Esophagus muscularis mucosa (tissue), 4 donors: Measurements from ENCODE around the gene NPPB. TPM values are rescaled to one million over a fixed set of nuclear protein-coding genes. Genes with fewer than 3 reads are reported as not detected.
A peak's percentile ranks its signal among the peaks of the same experiment; 100 is the strongest.

Experiments used
- DNase-seq: peaks from one replicate; pipeline ENCODE4 v3.0.0-alpha.2; 2017; ENCODE audit errors: extremely low spot score
- H3K27ac ChIP-seq, 4 donors: fragments of 200-600 bp; sonication (generic); replicated peaks in 1 of 4; 1 replicate in 3 of 4; 2 replicates in 1 of 4; pipeline ENCODE4 v1.5.1; 2016 to 2019; ENCODE audit warnings: mild to moderate bottlenecking in 1 of 4
- H3K27me3 ChIP-seq, 4 donors: fragments of 200-600 bp; sonication (generic); one replicate each; pipeline versions ENCODE4 v1.5.1 to v1.6.0; 2016 to 2019
- H3K36me3 ChIP-seq, 4 donors: fragments of 200-600 bp; sonication (generic); one replicate each; pipeline ENCODE4 v1.5.1; 2016 to 2019
- H3K4me1 ChIP-seq, 4 donors: fragments of 200-600 bp; sonication (generic); one replicate each; pipeline ENCODE4 v1.5.1; 2016 to 2019
- H3K4me3 ChIP-seq, 4 donors: fragments of 200-600 bp; sonication (generic); 1 replicate in 2 of 4; 2 replicates in 2 of 4; pipeline ENCODE4 v1.5.1; 2016 to 2019; ENCODE audit warnings: mild to moderate bottlenecking in 4 of 4, moderate library complexity in 1 of 4
- H3K9me3 ChIP-seq, 4 donors: fragments of 200-600 bp; sonication (generic); 1 replicate in 3 of 4; 2 replicates in 1 of 4; pipeline ENCODE4 v1.5.1; 2016 to 2019
- CTCF ChIP-seq, 3 experiments: fragments of 200-600 bp in 2 of 3; fragments of 450-650 bp in 1 of 3; sonication (generic) in 2 of 3; IDR thresholded peaks; one replicate each; pipeline ENCODE4 v1.5.1; 2017 to 2019; ENCODE audit warnings: antibody characterized with exemption in 3 of 3, mild to moderate bottlenecking in 2 of 3, moderate library complexity in 1 of 3
- EP300 ChIP-seq: sonication (generic); formaldehyde crosslinking; IDR thresholded peaks from one replicate; pipeline ENCODE4 v1.6.1; 2017; ENCODE audit warnings: antibody characterized with exemption
- POLR2A ChIP-seq: fragments of 450-650 bp; IDR thresholded peaks from one replicate; pipeline ENCODE4 v1.6.1; 2017; ENCODE audit warnings: antibody characterized with exemption, moderate library complexity, mild to moderate bottlenecking, low read depth
- POLR2AphosphoS5 ChIP-seq, 2 donors: sonication (generic); formaldehyde crosslinking; IDR thresholded peaks; one replicate each; pipeline ENCODE4 v1.6.1; 2017; ENCODE audit warnings: antibody characterized with exemption in 2 of 2
- WGBS: methylation state at CpG from one replicate; pipeline ENCODE4 v1.1.5; 2018; 5-methylcytosine and 5-hydroxymethylcytosine counted together
- intact Hi-C: fragments of 100-400 bp; cut with DNase I; formaldehyde crosslinking; loops from one replicate; pipeline ENCODE4 v1.15.1; 2023
- total RNA-seq, 4 donors: library from RNA; depleted of rRNA; stranded (reverse); fragments of >200 nt; gene quantifications; one replicate each; pipeline versions ENCODE4 v1.1.0 to v1.2.1, GENCODE V29; 2016

The NPPB gene
- total RNA-seq, 4 donors from 2014 or later = not detected

- Histone ChIP-seq H3K27me3 (peaks cover 0 to 40% (median 0%) of the 10 kb centered on the region in 4 donors), H3K36me3 (no peaks in the 10 kb centered on the region), H3K9me3 (no peaks in the 10 kb centered on the region), H3K4me3 (no peak overlapping the region), H3K4me1 (peaks cover 0 to 31% (median 4%) of the 10 kb centered on the region in 4 donors), H3K27ac (no peak overlapping the region)
- no peak for DNase-seq
- 87% methylated on average over 6 of the region's 7 CpGs for WGBS
- intact Hi-C loops = no loop called here
- TF ChIP-seq CTCF (IDR thresholded peaks at IDR 0.05) (no peak), POLR2AphosphoS5 (IDR thresholded peaks at IDR 0.05) (no peak), POLR2A (no peak), EP300 (no peak)
Measured at GRCh38 chr1:11887666-11888007, 28.9 kb upstream of the NPPB start.

- Histone ChIP-seq H3K27ac (no peak overlapping the region), H3K9me3 (no peaks in the 10 kb centered on the region), H3K4me1 (peaks cover 0 to 34% (median 4%) of the 10 kb centered on the region in 4 donors), H3K27me3 (peaks cover 0 to 40% (median 0%) of the 10 kb centered on the region in 4 donors), H3K4me3 (no peak overlapping the region), H3K36me3 (no peaks in the 10 kb centered on the region)
- no peak for DNase-seq
- intact Hi-C loops = no loop called here
- 89% methylated on average over 17 of the region's 19 CpGs for WGBS
- no peak for TF ChIP-seq CTCF (IDR thresholded peaks at IDR 0.05)
- TF ChIP-seq EP300 = peak; percentile 11
- TF ChIP-seq POLR2A = no peak
- TF ChIP-seq POLR2AphosphoS5 (IDR thresholded peaks at IDR 0.05) = peak in 1 of 2 donors; percentile 22
Measured at GRCh38 chr1:11886986-11887665, 28.4 kb upstream of the NPPB start.

DNA sequence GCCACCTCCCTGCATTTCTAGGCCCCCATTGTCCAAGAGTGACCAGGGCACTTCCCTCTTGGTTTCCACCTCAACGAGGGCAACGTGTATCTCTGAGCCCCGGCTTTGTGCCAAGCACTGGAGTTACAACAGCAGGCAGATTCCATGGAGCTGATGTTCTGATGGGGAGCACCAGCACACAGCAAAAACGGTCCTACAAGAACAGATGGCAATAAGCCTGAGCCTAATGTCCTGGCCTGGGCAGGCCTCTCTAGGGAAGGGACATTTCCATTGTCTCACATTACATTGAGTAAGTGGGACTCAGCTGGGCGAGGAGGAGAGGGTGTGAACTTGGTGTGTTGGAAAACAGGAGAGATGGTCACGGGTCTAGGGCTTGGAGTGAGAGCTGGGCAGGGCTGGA, 27.2 kb upstream of the NPPB start:
- no peak for DNase-seq
- no peaks in the 10 kb centered on the region for H3K9me3 ChIP-seq
- no peak overlapping the region for H3K4me3 ChIP-seq
- H3K4me1 ChIP-seq = peaks cover 7 to 43% (median 12%) of the 10 kb centered on the region in 4 donors
- intact Hi-C loops = no loop called here
- 83% methylated on average over 6 of the region's 6 CpGs for WGBS
- peak overlapping the region in 1 of 4 donors; percentile 14 for H3K27ac ChIP-seq
- no peaks in the 10 kb centered on the region for H3K36me3 ChIP-seq
- peaks cover 0 to 33% (median 0%) of the 10 kb centered on the region in 4 donors for H3K27me3 ChIP-seq
- TF ChIP-seq POLR2A (no peak), CTCF (IDR thresholded peaks at IDR 0.05) (no peak), EP300 (no peak), POLR2AphosphoS5 (IDR thresholded peaks at IDR 0.05) (no peak)

GRCh38 chr1:11882814-11883538, 24.2 kb upstream of the NPPB start:
- Histone ChIP-seq H3K27me3 (peaks cover 0 to 50% (median 0%) of the 10 kb centered on the region in 4 donors), H3K36me3 (no peaks in the 10 kb centered on the region), H3K4me1 (peaks cover 15 to 60% (median 27%) of the 10 kb centered on the region in 4 donors), H3K4me3 (no peak overlapping the region), H3K27ac (no peak overlapping the region), H3K9me3 (no peaks in the 10 kb centered on the region)
- whole genome bisulfite sequencing = 53% methylated on average over 8 of the region's 13 CpGs
- no peak for DNase-seq
- intact Hi-C loops = no loop called here
- TF ChIP-seq EP300 = no peak
- TF ChIP-seq POLR2AphosphoS5 (IDR thresholded peaks at IDR 0.05) = no peak
- no peak for TF ChIP-seq POLR2A
- TF ChIP-seq CTCF (IDR thresholded peaks at IDR 0.05) = no peak
